ENCODE data around the gene PHF21A.

Gene PHF21A

GRCh38 chr11:46073632-46074031 is 47.6 kb downstream of the PHF21A start:
- H3K4me3 ChIP-seq (ENCODE audit: low read depth, low read length, poor library complexity, severe bottlenecking), result no peak overlapping the region
- H3K9me3 ChIP-seq (ENCODE audit: low read length), result no peaks in the 10 kb centered on the region
- H3K79me2 ChIP-seq (ENCODE audit: insufficient read depth, low read length), result no peaks in the 10 kb centered on the region
- no peaks in the 10 kb centered on the region for H3F3A ChIP-seq (ENCODE audit: insufficient read depth, low read length)
- no peaks in the 10 kb centered on the region for H4K20me1 ChIP-seq (ENCODE audit: insufficient read depth, low read length)
- H3K4me2 ChIP-seq (ENCODE audit: low read length), result no peak overlapping the region
- H3K36me3 ChIP-seq (ENCODE audit: insufficient read depth, low read length), result peaks cover 14% of the 10 kb centered on the region; the same call in 1 of the 2 replicates
- H3K9me2 ChIP-seq (ENCODE audit: low read depth, low read length), result no peaks in the 10 kb centered on the region
- TF ChIP-seq EZH2 (IDR thresholded peaks at IDR 0.05; ENCODE audit: borderline replicate concordance, low read length), result no peak
- TF ChIP-seq CTCF (IDR thresholded peaks at IDR 0.05; ENCODE audit: low read length), result no peak
- H2AFZ ChIP-seq (ENCODE audit: low read length), result no peak overlapping the region
- H3K9ac ChIP-seq (ENCODE audit: low read length), result no peak overlapping the region
- no peaks in the 10 kb centered on the region for H3K27me3 ChIP-seq (ENCODE audit: insufficient read depth, low read length)
- H3K4me1 ChIP-seq (ENCODE audit: insufficient read depth, low read length, severe bottlenecking), result no peaks in the 10 kb centered on the region
- no peak overlapping the region for H3K27ac ChIP-seq (ENCODE audit: low read depth, low read length, poor library complexity, severe bottlenecking)

GRCh38 chr11:46072172-46072964 is 48.9 kb downstream of the PHF21A start:
- Histone ChIP-seq H3K27me3 (ENCODE audit: insufficient read depth, low read length) (no peaks in the 10 kb centered on the region), H3K9me3 (ENCODE audit: low read length) (no peaks in the 10 kb centered on the region), H3K36me3 (ENCODE audit: insufficient read depth, low read length) (peaks cover 14% of the 10 kb centered on the region; the same call in 1 of the 2 replicates), H3F3A (ENCODE audit: insufficient read depth, low read length) (no peaks in the 10 kb centered on the region), H3K9ac (ENCODE audit: low read length) (no peak overlapping the region), H3K4me1 (ENCODE audit: insufficient read depth, low read length, severe bottlenecking) (no peaks in the 10 kb centered on the region), H3K27ac (ENCODE audit: low read depth, low read length, poor library complexity, severe bottlenecking) (no peak overlapping the region), H2AFZ (ENCODE audit: low read length) (no peak overlapping the region), H4K20me1 (ENCODE audit: insufficient read depth, low read length) (no peaks in the 10 kb centered on the region), H3K4me3 (ENCODE audit: low read depth, low read length, poor library complexity, severe bottlenecking) (no peak overlapping the region), H3K4me2 (ENCODE audit: low read length) (no peak overlapping the region), H3K9me2 (ENCODE audit: low read depth, low read length) (no peaks in the 10 kb centered on the region), H3K79me2 (ENCODE audit: insufficient read depth, low read length) (no peaks in the 10 kb centered on the region)
- TF ChIP-seq EZH2 (IDR thresholded peaks at IDR 0.05; ENCODE audit: borderline replicate concordance, low read length) (no peak), CTCF (IDR thresholded peaks at IDR 0.05; ENCODE audit: low read length) (no peak)

GRCh38 chr11:46071091-46071490 is 50.2 kb downstream of the PHF21A start:
- Histone ChIP-seq H3K79me2 (ENCODE audit: insufficient read depth, low read length) (no peaks in the 10 kb centered on the region), H2AFZ (ENCODE audit: low read length) (no peak overlapping the region), H3K36me3 (ENCODE audit: insufficient read depth, low read length) (peaks cover 18% of the 10 kb centered on the region; the same call in 1 of the 2 replicates), H3K9ac (ENCODE audit: low read length) (no peak overlapping the region), H3K4me3 (ENCODE audit: low read depth, low read length, poor library complexity, severe bottlenecking) (no peak overlapping the region), H3K4me1 (ENCODE audit: insufficient read depth, low read length, severe bottlenecking) (no peaks in the 10 kb centered on the region), H3K27ac (ENCODE audit: low read depth, low read length, poor library complexity, severe bottlenecking) (no peak overlapping the region), H3K9me3 (ENCODE audit: low read length) (no peaks in the 10 kb centered on the region), H3K27me3 (ENCODE audit: insufficient read depth, low read length) (no peaks in the 10 kb centered on the region), H3F3A (ENCODE audit: insufficient read depth, low read length) (no peaks in the 10 kb centered on the region), H3K9me2 (ENCODE audit: low read depth, low read length) (no peaks in the 10 kb centered on the region), H3K4me2 (ENCODE audit: low read length) (no peak overlapping the region), H4K20me1 (ENCODE audit: insufficient read depth, low read length) (no peaks in the 10 kb centered on the region)
- TF ChIP-seq EZH2 (IDR thresholded peaks at IDR 0.05; ENCODE audit: borderline replicate concordance, low read length) (no peak), CTCF (IDR thresholded peaks at IDR 0.05; ENCODE audit: low read length) (no peak)

Data from OCI-LY1 (cell line).